HG03045 (cell line): Measurements from ENCODE around the gene ZNF234.
"Not testable (repeated sequence)": the region's sequence is repeated elsewhere in the genome, so short reads cannot be mapped to it uniquely, and the experiment has no call there.

ENCODE experiments used
- ATAC-seq: cut with Tn5 transposase; IDR thresholded peaks from one replicate; pipeline ENCODE4 v1.9.1; 2021; ENCODE audit warnings: mild to moderate bottlenecking, moderate library complexity; ENCODE audit not compliant: unreplicated experiment

The ZNF234 gene

DNA sequence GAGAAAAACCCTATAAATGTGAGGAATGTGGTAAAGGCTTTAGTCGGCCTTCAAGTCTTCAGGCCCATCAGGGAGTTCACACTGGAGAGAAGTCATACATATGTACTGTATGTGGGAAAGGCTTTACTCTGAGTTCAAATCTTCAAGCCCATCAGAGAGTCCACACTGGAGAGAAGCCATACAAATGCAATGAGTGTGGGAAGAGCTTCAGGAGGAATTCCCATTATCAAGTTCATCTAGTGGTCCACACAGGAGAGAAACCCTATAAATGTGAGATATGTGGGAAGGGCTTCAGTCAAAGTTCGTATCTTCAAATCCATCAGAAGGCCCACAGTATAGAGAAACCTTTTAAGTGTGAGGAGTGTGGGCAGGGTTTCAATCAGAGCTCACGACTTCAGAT, 35.2 kb downstream of the ZNF234 start:
- no peak for ATAC-seq

GRCh38 chr19:44180968-44181367, 39.6 kb downstream of the ZNF234 start:
- ATAC-seq: no peak

GRCh38 chr19:44182145-44182544, 40.8 kb downstream of the ZNF234 start:
- ATAC-seq: no peak

DNA sequence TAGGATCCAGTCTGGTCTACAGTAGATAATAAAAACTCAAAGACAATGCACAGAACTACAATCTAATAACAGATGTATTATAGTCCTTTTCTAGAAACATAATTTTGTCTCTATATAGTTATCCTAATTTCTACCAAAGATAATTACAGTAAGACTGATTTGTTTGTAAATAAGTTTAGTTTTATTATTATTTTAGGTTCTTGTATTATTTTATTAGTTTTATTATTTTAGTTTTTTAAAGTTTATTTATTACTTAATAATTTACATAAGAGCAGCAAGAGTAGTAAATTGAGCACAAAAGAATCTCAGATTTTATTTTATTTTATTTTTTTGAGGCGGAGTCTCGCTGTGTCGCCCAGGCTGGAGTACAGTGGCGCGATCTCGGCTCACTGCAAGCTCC, 48.7 kb downstream of the ZNF234 start:
- no peak for ATAC-seq

DNA sequence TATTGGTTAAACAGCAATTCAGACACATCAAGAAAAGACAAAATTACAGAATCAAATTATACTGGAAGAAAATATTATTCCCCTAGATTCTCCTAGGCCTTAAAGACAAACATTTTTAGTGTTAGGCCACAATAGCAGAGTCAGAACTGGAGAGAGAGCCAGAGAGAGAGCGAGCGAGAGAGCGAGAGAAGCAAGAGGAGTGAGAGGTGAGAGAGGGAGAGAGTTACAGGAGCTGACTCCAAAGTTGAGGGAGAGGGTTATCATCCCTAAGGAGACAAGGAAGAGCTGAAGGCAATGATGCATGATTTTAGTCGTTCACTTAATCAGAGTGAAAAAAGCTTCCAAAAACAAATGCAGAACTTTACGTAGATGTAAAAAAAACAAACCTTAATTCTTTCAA, 50.8 kb downstream of the ZNF234 start:
- ATAC-seq: no peak

DNA sequence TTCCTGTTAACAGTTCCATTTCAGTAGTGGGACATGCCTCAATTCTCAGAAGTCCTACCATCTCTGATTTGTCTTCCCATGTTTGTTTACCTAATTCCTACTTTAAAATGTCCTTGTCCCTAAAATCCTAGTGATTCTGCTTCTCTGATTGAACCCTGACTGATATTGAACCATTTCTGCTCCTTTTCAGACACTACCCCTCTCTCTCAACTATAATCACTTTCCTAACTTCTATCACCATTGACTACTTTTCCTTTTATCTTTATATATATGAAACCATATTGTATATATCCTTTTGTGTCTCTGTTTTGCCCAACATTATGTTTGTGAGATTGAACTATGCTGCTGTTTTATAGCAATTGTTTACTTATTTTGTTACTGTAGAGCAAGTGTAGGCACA, 55.4 kb downstream of the ZNF234 start:
- ATAC-seq: no peak

DNA sequence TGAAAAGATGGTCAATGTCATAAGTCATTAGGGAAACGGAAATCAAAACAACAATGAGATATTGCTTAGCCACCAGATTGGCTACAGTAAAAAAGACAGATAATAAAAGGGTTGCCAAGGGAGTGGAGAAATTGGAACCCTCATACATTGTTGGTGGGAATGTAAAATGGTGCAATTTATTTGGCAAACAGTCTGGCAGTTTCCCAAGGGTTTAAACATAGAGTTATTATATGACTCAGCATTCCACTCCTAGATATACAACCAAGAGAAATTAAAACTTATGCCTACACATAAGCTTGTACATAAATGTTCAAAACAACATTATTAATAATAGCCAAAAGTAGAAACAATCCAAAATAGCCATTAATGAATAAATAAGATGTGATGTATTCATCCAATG, 61.1 kb downstream of the ZNF234 start:
- ATAC-seq: no peak

DNA sequence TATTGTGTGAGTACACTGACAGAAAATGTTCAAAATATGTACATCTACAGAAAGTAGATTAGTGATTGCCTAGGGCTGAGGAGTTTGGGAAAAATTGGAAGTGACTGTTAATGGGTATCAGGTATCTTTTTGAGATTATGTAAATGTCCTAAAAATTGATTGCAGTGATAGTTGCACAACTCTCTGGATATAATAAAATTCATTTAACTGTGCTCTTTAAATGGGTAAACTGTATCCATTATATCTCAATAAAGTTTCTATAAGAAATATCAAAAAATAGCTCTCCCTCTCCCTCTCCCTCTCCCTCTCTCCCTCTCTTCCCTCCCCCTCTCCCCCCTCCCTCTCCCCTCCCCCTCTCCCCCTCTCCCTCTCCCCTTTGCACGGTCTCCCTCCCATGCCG, 61.6 kb downstream of the ZNF234 start:
- ATAC-seq: no peak

DNA sequence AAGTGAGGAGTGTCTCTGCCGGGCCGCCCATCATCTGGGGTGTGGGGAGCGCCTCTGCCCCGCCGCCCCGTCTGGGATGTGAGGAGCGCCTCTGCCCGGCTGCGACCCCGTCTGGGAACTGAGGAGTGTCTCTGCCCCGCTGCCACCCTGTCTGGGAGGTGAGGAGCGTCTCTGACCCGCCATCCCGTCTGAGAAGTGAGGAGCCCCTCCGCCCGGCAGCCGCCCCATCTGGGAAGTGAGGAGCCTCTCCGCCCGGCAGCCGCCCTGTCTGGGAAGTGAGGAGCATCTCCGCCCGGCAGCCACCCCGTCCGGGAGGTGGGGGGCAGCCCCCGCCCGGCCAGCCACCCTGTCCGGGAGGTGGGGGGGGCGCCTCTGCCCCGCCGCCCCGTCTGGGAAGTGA, 62.5 kb downstream of the ZNF234 start:
- ATAC-seq: not testable (repeated sequence)

- ATAC-seq: no peak
Measured at GRCh38 chr19:44204772-44205171, 63.4 kb downstream of the ZNF234 start.

DNA sequence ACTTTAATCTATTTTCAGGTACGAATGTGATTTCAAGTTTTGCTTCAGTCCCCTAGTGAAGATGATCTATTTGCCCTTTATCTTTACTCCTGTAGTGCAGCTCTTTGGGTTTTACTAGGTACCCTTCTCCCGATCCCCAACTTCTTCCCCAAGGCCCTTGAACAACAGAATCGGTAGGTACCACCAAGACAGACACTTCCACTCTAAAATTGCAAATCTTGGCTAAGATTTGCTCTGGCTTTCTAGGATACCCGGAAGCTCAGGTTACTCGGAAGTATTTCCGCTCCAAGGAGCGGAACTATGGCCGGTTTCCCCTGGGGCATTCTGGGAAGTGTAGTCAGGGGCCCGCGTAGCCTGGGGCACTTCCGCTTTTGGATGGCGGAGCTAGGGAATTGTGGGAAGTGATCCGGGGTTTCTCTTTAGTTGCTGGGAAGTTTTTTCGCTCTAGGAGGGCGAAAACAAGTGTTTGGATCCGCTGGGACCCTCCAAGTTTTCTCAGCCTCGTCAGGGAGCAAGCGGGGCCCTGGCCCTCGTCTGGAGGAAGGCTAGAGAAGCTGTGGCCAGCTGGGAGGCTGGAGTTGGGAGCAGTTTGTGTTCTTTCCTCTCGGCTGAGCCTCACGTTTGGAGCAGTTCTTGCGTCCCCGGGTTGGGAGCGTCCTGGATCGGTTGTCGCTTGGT, 65.9 kb downstream of the ZNF234 start:
- ATAC-seq: peak; percentile 90
